Body of pancreas (tissue), 4 donors: ENCODE data around the gene MLLT10.

Experiments used
- POLR2A ChIP-seq, 3 donors: fragments of 450-650 bp; IDR thresholded peaks; one replicate each; pipeline ENCODE4 v1.6.1; 2016; ENCODE audit warnings: antibody characterized with exemption in 3 of 3, mild to moderate bottlenecking in 2 of 3
- TF ChIP-seq, protein P1 (sequence below), 7 experiments: fragments of 450-650 bp in 4 of 7; fragments of 200-600 bp in 3 of 7; sonication (generic) in 3 of 7; IDR thresholded peaks; one replicate each; pipeline ENCODE4 v1.5.1; 2016 to 2019; ENCODE audit warnings: antibody characterized with exemption in 7 of 7

DNA sequence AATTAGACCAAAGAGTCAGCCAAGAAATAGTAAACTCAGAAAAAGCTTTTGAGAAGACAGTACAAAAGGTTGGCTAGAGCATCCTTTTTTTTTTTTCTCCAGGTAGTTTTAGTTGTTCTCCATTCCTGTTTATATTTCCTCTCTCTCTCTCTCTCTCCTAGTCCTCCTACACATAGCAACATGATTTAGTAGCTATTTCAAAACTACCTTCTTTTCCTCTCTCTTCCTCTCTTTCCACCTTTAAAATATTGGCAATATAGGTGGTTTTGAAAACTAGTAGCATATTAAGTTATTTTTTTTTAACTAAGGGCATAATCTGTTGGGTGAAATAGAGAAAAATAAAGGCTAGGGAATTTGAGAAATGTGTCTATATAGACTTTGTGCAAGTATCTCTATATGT lies 13.5 kb upstream of the MLLT10 start:
- TF ChIP-seq POLR2A (IDR thresholded peaks at IDR 0.05), result no peak
- TF ChIP-seq, protein P1, sequence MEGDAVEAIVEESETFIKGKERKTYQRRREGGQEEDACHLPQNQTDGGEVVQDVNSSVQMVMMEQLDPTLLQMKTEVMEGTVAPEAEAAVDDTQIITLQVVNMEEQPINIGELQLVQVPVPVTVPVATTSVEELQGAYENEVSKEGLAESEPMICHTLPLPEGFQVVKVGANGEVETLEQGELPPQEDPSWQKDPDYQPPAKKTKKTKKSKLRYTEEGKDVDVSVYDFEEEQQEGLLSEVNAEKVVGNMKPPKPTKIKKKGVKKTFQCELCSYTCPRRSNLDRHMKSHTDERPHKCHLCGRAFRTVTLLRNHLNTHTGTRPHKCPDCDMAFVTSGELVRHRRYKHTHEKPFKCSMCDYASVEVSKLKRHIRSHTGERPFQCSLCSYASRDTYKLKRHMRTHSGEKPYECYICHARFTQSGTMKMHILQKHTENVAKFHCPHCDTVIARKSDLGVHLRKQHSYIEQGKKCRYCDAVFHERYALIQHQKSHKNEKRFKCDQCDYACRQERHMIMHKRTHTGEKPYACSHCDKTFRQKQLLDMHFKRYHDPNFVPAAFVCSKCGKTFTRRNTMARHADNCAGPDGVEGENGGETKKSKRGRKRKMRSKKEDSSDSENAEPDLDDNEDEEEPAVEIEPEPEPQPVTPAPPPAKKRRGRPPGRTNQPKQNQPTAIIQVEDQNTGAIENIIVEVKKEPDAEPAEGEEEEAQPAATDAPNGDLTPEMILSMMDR (IDR thresholded peaks at IDR 0.05), result no peak
